K562 (cell line): ENCODE results near the gene C3. TPM values are rescaled to one million over a fixed set of nuclear protein-coding genes. Genes with fewer than 3 reads are reported as not detected.

Source experiments
- ARNT ChIP-seq, 2 experiments: fragments of 450-650 bp; IDR thresholded peaks; 2 replicates each; pipeline ENCODE4 v1.6.1; 2016; ENCODE audit warnings: mild to moderate bottlenecking in 1 of 2
- CAMTA2 ChIP-seq: fragments of 250-450 bp; sonication (Bioruptor Pico); conservative IDR thresholded peaks from 2 replicates; pipeline ENCODE4 v1.5.1; 2022
- EP300 ChIP-seq: IDR thresholded peaks from 2 replicates; pipeline ENCODE4 v1.6.1; 2012; ENCODE audit warnings: low read length, improper control_type of control experiment
- HEY1 ChIP-seq: fragments of 250-450 bp; sonication (Bioruptor Pico); IDR thresholded peaks from 2 replicates; pipeline ENCODE4 v1.5.0; 2020; ENCODE audit warnings: mild to moderate bottlenecking, moderate library complexity, borderline replicate concordance
- NFYB ChIP-seq: IDR thresholded peaks from 2 replicates; pipeline ENCODE4 v1.6.1; 2011; ENCODE audit warnings: mild to moderate bottlenecking, moderate library complexity; ENCODE audit not compliant: insufficient read length; ENCODE audit errors: extremely low read depth
- NONO ChIP-seq, 2 experiments: fragments of 200-400 bp in 1 of 2; fragments of 450-650 bp in 1 of 2; formaldehyde crosslinking in 1 of 2; IDR thresholded peaks; 2 replicates each; pipeline ENCODE4 v1.6.1; 2017; ENCODE audit warnings: low read depth in 2 of 2, mild to moderate bottlenecking in 2 of 2, moderate library complexity in 2 of 2, low read length in 1 of 2
- NR4A1 ChIP-seq, 2 experiments: fragments of 250-450 bp in 1 of 2; fragments of 450-650 bp in 1 of 2; sonication (Bioruptor Pico) in 1 of 2; IDR thresholded peaks; 2 replicates each; pipeline versions ENCODE4 v1.4.0 to v1.6.1; 2016 to 2020; ENCODE audit warnings: mild to moderate bottlenecking in 2 of 2, missing compliant biosample characterization in 1 of 2, missing genetic modification characterization in 1 of 2, moderate library complexity in 1 of 2
- TOE1 ChIP-seq, 2 experiments: fragments of 450-650 bp in 1 of 2; sonication (generic) in 1 of 2; formaldehyde crosslinking in 1 of 2; IDR thresholded peaks; 2 replicates each; pipeline versions ENCODE4 v1.7.1 to v1.8.0; 2016 to 2022; ENCODE audit warnings: borderline replicate concordance in 2 of 2, mild to moderate bottlenecking in 2 of 2, antibody characterized with exemption in 1 of 2, inconsistent platforms in 1 of 2, low read depth in 1 of 2, missing genetic modification reagents in 1 of 2, moderate library complexity in 1 of 2
- ZFP36 ChIP-seq: fragments of 150-350 bp; IDR thresholded peaks from 2 replicates; pipeline ENCODE4 v1.6.1; 2018; ENCODE audit warnings: low read length, low read depth; ENCODE audit not compliant: partially characterized antibody
- ZNF174 ChIP-seq: fragments of 250-450 bp; sonication (Bioruptor Pico); IDR thresholded peaks from 2 replicates; pipeline ENCODE4 v1.4.0; 2020; ENCODE audit warnings: mild to moderate bottlenecking
- ZNF395 ChIP-seq: fragments of 200-800 bp; sonication (Bioruptor generic); IDR thresholded peaks from 2 replicates; pipeline ENCODE4 v1.6.1; 2017; ENCODE audit warnings: missing genetic modification characterization, missing compliant biosample characterization
- ZNF551 ChIP-seq: fragments of 250-450 bp; sonication (Bioruptor Pico); IDR thresholded peaks from 2 replicates; pipeline ENCODE4 v1.5.0; 2021; ENCODE audit warnings: mild to moderate bottlenecking, moderate library complexity
- ZNF764 ChIP-seq: fragments of 250-450 bp; sonication (Bioruptor Pico); IDR thresholded peaks from 2 replicates; pipeline ENCODE4 v1.4.0; 2020; ENCODE audit warnings: low read depth, mild to moderate bottlenecking, moderate library complexity
- polyA plus RNA-seq, 8 experiments: library from polyadenylated mRNA; depleted of rRNA in 4 of 8; stranded (reverse) in 5 of 8; unstranded in 3 of 8; fragments of >200 nt; fragmentation: Nextera tagmentation in 2 of 8; fragmentation: Illumina TruSeq in 1 of 8; extraction: Ambion mirVana in 2 of 8; extraction: Trizol in 1 of 8; gene quantifications; 2 replicates each; pipeline versions ENCODE4 v1.2.1 to v1.2.3, GENCODE V29; 2011 to 2014; ENCODE audit warnings: inconsistent platforms in 1 of 8, missing spikeins in 1 of 8
- total RNA-seq, 7 experiments: library from RNA; depleted of rRNA in 6 of 7; stranded (reverse); fragments of >200 nt in 6 of 7; fragmentation: Illumina TruSeq in 2 of 7; extraction: Trizol in 2 of 7; gene quantifications; 2 replicates each; pipeline versions ENCODE4 v1.2.1 to v1.2.3, GENCODE V29; 2011 to 2021; ENCODE audit warnings: low replicate concordance in 1 of 7
- TF ChIP-seq, protein P1 (sequence below): fragments of 450-650 bp; IDR thresholded peaks from 2 replicates; pipeline ENCODE4 v1.7.0; 2016; ENCODE audit warnings: borderline replicate concordance
- TF ChIP-seq, protein P2 (sequence below), 2 experiments: IDR thresholded peaks; 2 replicates each; pipeline ENCODE4 v1.6.1; 2011; ENCODE audit warnings: borderline replicate concordance in 1 of 2, control low read depth in 1 of 2, low read depth in 1 of 2, low read length in 1 of 2, mild to moderate bottlenecking in 1 of 2, mixed read lengths in 1 of 2, moderate library complexity in 1 of 2; ENCODE audit not compliant: insufficient read depth in 1 of 2, insufficient read length in 1 of 2, poor library complexity in 1 of 2, severe bottlenecking in 1 of 2; ENCODE audit errors: extremely low read depth in 1 of 2
- TF ChIP-seq, protein P3 (sequence below): sonication (generic); formaldehyde crosslinking; IDR thresholded peaks from 2 replicates; pipeline ENCODE4 v1.8.1; 2023; ENCODE audit warnings: mild to moderate bottlenecking, missing genetic modification reagents

Gene C3
- total and polyA plus RNA-seq, 9 of the 15 experiments (the other 6 are each of a cell fraction or from before 2014, with no cell fraction given) = 0.59 to 10.6 (median 2.2) TPM

DNA sequence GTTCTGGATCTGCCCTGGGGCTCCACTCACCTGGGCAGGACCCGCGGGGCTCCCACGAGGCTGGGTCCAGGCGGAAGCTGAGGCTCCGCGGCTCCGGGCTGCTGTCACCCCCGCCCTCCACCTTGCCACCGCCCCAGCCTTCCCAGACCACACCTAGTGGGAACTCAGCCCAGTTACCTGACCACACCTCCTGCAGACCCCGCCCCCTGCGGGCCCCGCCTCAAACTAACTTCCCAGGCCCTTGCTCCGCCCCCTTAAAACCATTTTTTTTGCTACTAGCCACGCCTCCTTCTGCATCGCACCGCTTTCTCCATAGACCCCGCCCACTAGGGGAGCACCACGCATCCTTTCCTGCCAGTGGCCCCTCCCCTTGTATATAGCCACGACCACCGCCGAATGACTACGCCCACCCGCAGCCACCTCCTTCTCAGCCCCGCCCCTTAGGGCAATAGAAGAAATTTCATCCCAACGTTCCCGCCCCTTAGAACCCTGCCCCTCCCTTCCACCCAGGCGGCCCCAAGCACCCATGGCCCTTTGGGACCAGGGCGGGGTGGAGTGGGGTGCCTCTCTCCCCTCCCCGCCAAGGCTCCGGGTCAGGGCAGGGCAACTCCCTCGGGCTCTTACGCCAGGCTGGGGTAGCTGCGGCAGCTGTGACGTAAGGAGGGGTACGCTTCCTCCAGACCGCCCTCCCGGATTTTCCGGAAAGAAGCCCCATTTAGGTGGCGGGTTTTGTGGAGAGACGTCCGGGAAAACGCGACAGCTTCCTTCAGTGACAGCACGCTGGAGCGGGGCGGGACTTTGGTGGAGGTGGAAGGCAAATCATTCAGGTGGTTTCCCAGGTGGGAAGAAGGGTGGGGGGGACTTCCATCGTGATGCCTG is 47.1 kb upstream of the C3 start, which contains the start of gene SH2D3A (continued):
- TF ChIP-seq, protein P1, sequence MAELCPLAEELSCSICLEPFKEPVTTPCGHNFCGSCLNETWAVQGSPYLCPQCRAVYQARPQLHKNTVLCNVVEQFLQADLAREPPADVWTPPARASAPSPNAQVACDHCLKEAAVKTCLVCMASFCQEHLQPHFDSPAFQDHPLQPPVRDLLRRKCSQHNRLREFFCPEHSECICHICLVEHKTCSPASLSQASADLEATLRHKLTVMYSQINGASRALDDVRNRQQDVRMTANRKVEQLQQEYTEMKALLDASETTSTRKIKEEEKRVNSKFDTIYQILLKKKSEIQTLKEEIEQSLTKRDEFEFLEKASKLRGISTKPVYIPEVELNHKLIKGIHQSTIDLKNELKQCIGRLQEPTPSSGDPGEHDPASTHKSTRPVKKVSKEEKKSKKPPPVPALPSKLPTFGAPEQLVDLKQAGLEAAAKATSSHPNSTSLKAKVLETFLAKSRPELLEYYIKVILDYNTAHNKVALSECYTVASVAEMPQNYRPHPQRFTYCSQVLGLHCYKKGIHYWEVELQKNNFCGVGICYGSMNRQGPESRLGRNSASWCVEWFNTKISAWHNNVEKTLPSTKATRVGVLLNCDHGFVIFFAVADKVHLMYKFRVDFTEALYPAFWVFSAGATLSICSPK = no peak
- TF ChIP-seq HEY1 (no peak), TOE1 (IDR thresholded peaks at IDR 0.05; ENCODE audit: borderline replicate concordance) (no peak), TOE1 (CRISPR knock-in tag; IDR thresholded peaks at IDR 0.05; ENCODE audit: borderline replicate concordance, low read depth) (no peak), CAMTA2 (no peak), ZNF551 (CRISPR knock-in tag) (no peak), ARNT (IDR thresholded peaks at IDR 0.05) (no peak), NFYB (no peak), NONO (IDR thresholded peaks at IDR 0.05; ENCODE audit: low read depth in 2 of 2, low read length in 1 of 2) (no peak), NR4A1 (CRISPR knock-in tag; IDR thresholded peaks at IDR 0.05) (no peak), NR4A1 (tag; IDR thresholded peaks at IDR 0.05) (no peak), ZNF395 (CRISPR knock-in tag) (no peak), ZNF174 (CRISPR knock-in tag) (no peak), EP300 (no peak), ZNF764 (no peak), ZFP36 (peak; percentile 100)
- TF ChIP-seq, protein P2, sequence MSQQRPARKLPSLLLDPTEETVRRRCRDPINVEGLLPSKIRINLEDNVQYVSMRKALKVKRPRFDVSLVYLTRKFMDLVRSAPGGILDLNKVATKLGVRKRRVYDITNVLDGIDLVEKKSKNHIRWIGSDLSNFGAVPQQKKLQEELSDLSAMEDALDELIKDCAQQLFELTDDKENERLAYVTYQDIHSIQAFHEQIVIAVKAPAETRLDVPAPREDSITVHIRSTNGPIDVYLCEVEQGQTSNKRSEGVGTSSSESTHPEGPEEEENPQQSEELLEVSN (IDR thresholded peaks at IDR 0.05; ENCODE audit: borderline replicate concordance in 1 of 2, extremely low read depth in 1 of 2, insufficient read depth in 1 of 2, insufficient read length in 1 of 2, low read depth in 1 of 2, low read length in 1 of 2, poor library complexity in 1 of 2, severe bottlenecking in 1 of 2) = peak in 1 of 2 experiments; percentile 38
- TF ChIP-seq, protein P3, sequence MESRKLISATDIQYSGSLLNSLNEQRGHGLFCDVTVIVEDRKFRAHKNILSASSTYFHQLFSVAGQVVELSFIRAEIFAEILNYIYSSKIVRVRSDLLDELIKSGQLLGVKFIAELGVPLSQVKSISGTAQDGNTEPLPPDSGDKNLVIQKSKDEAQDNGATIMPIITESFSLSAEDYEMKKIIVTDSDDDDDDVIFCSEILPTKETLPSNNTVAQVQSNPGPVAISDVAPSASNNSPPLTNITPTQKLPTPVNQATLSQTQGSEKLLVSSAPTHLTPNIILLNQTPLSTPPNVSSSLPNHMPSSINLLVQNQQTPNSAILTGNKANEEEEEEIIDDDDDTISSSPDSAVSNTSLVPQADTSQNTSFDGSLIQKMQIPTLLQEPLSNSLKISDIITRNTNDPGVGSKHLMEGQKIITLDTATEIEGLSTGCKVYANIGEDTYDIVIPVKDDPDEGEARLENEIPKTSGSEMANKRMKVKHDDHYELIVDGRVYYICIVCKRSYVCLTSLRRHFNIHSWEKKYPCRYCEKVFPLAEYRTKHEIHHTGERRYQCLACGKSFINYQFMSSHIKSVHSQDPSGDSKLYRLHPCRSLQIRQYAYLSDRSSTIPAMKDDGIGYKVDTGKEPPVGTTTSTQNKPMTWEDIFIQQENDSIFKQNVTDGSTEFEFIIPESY = no peak
